Measurements from ENCODE around the gene CHRNE. TPM values are rescaled to one million over a fixed set of nuclear protein-coding genes. Genes with fewer than 3 reads are reported as not detected.
A peak's percentile ranks its signal among the peaks of the same experiment; 100 is the strongest.
"Not testable (repeated sequence)": the region's sequence is repeated elsewhere in the genome, so short reads cannot be mapped to it uniquely, and the experiment has no call there.

Gene CHRNE
- polyA plus RNA-seq, 4 donors = 1.3 to 2.4 (median 1.7) TPM

DNA sequence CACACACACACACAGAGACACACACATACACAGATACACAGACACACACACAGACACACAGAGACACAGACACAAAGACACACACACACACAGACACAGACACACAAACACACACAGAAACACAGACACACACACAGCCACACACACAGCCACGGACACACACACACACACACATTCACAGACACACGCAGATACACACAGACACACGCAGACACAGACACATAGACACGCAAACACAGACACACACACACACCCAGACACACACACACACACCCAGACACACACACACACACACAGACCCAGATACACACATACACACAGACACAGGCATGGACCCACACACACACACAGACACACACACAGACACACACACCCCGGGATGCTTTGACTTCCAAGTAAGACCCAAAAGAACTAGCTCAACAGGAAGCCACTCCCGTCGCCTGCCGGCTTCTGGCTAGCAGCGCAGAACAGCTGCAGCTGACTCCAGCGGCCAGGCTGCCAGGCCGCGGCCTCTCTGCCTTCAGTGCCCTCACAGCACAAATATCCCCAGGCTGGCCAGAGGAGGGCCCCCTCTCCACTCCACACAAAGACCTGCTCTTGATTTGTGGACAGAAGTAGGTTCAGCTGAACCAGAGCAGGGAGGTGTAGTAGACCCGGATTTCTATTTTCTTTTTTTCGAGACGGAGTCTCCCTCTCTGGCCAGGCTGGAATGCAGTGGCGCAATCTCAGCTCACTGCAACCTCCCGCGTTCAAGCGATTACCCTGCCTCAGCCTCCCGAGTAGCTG, 6.0 kb upstream of the CHRNE start:
- peak in 3 of 4 donors; percentile 65 to 78 (median 78) for DNase-seq (ENCODE audit: low read depth in 4 of 4, low spot score in 2 of 4)

DNA sequence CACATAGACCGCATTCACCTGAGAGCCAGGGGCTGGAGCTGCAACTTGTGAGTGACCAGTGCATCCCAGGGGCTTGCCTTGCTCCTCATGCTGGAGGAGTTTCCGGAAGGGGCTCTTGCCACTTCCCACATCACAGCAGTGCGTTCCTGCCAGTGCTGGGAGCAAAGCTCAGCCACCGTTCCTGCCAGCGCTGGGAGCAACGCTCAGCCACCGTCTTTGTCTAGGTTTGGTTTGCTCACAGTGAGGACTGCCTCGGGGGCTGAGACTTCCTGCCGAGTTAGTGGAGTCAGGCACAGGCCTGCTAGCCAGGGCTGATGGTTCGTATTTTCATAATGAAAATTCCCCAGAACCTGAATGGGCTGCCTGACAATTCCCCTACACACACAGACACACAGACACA, 5.4 kb upstream of the CHRNE start:
- DNase-seq (ENCODE audit: low read depth in 4 of 4, low spot score in 2 of 4) = no peak

DNA sequence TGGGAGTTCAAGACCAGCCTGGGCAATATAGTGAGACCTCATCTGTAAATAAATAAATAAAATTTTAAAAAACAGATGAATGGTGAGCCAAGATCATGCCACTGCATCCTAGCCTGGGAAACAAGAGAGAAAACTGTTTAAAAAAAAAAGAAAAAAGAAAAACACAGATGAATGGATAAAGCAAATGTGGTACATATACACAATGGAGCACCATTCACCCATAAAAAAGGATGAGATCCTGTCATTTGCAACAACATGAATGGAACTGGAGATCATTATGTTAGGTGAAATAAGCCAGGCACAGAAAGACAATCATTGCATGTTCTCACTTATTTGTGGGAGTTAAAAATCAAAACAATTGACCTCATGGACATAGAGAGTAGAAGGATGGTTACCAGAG, 3.7 kb upstream of the CHRNE start:
- not testable (repeated sequence) for DNase-seq (ENCODE audit: low read depth in 4 of 4, low spot score in 2 of 4)

DNA sequence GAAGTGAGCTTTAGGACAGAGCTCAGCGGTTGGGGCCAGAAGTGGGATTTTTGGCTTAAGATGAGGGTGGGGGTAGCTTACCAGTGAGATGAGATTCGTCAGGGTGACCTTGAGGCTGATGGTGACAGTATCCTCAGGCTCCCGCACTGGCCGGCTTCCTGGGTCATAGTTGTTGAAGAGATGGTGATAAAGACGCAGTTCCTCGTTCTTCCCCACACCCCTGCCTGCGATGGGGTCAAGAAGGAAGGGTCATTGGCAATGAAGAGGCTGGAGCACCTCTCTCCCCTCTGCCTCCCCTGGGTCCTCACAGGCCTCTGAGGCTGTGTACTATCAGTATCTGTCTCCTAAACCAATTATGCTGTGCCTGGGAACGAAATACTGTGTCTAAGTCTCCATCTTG, 358 bp downstream of the CHRNE start:
- no peak for DNase-seq (ENCODE audit: low read depth in 4 of 4, low spot score in 2 of 4)

DNA sequence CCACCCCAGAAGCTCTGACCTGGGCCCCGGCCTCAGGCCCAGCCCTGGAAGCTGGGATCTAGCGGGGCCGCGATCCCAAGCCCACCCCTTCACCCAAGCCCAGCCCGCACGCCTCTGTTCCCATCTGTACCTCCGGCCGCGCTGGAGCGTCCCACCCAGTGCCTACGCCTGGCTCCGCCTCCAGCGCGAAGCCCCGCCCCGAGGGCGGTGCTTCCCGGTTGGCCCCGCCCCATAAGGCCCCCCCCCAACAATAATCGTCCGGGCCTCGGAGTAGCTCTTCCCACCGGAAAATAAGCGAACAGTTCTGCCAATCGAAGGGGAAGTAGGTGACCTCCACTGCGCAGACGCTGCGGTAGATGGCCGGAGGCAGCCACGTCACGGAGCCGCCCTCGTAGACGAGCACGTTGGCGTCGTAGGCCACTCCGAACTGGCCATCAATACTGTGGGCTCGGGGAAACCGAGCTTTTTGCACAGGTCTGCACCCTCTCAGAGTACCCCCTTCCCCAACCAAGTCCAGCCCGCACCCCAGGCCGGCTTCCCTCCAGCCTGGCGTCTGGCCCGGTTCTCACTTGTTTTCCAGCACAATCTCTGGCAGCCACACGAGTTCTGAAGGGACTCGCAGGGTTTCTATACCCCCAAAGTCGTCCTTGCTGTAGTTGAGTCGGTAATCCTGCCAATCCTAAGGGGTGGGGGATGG, 1.1 kb downstream of the CHRNE start:
- no peak for DNase-seq (ENCODE audit: low read depth in 4 of 4, low spot score in 2 of 4)

DNA sequence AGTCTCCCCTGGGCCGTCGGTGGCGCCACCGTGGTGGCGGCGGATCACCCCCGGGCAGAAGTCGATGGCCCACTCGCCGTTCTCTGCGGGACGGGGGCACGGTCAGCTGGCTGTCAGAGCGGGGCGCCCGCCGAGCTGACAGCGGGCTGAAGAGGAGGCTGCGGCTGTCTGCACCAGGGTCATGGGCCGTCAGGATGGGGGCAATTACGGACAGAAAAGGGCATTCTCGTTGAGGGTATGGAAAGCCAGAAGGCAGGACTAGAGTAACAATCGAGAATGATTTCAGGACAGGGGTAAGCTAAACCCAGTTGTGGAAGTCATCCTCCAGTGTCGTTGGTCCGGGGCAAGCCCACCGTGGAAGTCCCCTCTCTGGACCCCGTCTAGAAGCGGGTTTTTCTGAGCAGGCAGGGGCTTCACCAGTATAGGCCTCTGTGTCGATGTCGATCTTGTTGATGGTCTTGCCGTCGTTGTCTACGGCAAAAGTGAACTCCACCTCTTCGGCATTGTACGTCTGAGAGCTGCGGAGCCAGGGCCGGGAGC, 1.7 kb downstream of the CHRNE start:
- no peak for DNase-seq (ENCODE audit: low read depth in 4 of 4, low spot score in 2 of 4)

DNA sequence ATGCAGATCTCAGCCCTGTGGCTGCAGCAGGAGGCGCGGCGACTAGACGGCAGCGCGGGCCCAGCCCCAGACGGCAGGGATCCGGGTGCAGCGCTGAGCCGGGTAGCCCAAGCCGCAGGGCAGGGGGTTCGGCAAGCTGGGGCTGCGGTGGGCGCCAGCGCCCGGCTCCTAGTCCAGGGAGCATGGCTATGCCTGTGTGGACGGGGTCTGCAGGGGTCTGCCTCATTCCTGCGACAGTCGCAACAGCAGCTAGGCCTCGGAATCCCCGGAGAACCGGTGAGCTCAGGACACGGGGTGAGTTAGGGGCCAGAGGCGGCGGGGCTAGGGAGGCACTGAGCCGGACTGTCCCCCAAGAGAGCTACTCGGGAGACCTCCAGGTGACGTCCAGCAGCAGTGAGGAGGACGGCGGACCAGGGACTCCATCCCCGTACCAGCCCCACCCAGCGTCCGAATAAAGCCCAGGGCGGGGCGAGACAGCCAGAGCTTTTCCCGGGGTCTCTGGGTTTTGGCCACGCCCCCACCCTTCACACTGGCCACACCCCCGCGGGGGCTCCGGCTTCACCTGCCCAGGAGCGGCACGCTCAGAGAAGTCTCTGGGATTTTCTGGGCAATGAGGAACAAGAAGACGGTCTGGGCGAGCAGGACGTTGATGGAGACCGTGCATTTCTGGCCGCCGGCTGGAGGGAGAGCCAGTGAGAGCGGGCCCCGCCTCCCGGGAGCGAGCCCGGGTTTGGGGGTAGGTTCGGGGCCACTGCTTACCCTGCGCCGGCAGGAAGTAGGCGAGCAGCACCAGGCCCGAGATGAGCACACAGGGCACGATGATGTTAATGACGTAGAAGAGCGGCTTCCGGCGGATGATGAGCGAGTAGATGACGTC, 2.4 kb downstream of the CHRNE start:
- DNase-seq (ENCODE audit: low read depth in 4 of 4, low spot score in 2 of 4) = no peak

DNA sequence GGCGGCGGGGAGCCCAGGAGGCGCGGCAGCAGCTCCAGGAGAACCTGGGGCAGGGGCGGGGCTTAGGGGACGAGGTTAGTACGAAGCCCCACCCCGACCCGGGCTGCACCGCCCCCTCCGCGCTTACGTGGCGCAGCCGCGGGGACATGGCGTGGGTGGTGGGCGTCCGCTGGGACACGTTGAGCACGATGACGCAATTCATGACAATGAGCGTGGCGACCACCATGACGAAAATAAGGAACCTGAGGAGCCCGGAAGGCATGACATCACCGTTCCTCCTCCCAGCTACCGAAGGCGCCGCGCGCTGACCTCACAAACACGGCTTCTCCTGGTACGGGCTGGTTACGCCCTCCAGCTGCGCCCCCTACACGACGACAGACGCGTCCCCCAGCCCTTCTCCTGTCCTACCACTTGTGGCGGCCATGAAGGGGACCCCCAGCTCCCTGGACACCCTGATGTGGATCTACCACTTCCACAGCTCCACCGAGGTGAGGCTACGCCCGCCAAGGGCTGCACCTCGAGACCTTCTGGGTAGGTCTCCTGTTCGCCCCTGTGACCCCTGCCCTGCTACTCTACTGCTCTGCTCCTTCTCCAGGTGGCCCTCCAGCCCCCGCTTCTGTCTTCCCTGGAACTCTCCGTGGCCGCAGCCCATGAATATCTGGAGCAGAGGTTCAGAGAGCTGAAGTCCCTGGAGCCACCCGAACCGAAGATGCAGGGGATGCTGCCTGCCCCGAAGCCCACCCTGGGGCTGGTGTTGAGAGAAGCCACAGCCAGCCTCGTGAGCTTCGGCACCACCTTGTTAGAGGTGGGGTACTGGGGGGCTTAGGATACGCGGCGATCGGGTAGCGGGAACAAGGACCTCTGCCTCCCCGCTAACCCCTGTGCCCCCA, 3.3 kb downstream of the CHRNE start, which contains the start of gene C17orf107:
TSS of gene C17orf107 (plus strand) at position 196 of the 890 bp plus-strand sequence. CDS start at position 423, 227 bp downstream.
- DNase-seq (ENCODE audit: low read depth in 4 of 4, low spot score in 2 of 4) = peak in 1 of 4 donors; percentile 63

DNA sequence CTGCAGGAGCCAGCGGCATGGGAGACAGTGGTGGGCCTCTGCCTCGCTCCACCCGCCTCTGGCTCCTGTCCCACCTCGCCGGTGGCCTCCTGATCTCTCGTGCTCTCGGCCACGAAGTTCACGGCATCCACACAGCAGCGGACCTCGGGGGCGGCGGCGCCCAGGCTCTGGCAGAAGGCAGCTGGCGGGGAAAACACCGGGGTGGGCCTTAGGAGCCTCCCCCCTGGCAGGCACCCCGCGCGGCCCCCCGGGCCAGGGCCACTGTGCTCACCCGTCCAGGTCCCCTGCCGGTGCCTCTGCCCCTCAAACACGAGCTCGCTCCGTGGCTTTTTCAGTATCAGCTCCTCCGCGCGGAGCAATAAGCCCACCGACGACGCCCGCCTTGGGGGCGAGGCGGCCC, 4.0 kb downstream of the CHRNE start:
- DNase-seq (ENCODE audit: low read depth in 4 of 4, low spot score in 2 of 4) = no peak

DNA sequence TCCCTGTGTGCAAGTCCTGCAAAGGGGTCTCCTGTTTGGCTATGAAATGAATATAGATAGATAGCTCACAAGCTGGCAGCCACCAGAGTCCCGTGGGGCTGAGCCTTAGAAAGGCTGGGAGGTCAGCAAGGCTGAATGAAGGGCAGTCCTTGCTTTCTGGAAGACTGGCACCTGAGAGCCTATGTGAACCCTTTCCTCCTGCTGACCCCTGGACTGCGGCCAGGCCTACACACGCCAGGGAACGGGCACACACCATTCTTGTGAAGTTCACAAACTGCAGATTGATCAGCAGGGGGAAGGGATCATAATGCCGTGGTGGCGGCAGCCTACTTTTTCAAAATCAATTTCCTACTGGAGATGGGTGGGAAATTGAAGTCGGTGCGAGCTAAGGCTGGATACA, 4.5 kb downstream of the CHRNE start:
- DNase-seq (ENCODE audit: low read depth in 4 of 4, low spot score in 2 of 4) = no peak

DNA sequence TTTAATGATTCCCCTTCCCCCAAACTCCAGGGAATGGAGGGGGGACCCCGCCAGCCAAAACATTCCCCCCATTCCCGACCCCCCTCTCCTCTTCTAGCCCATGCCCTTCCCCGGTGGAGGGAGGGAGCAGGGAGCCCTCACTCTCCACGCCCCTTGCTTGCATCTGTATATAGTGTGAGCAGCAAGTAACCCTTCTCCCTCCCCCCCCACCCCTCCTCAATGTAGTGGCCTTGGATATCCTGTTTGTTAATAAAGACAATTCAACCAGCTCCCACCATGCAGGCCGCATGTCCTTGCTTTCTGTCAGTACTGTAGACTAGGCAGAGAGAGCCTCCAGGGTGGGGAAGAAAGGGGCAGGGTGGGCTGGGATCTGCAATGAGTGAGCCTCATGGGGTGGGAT, 5.1 kb downstream of the CHRNE start:
- DNase-seq (ENCODE audit: low read depth in 4 of 4, low spot score in 2 of 4) = no peak

DNA sequence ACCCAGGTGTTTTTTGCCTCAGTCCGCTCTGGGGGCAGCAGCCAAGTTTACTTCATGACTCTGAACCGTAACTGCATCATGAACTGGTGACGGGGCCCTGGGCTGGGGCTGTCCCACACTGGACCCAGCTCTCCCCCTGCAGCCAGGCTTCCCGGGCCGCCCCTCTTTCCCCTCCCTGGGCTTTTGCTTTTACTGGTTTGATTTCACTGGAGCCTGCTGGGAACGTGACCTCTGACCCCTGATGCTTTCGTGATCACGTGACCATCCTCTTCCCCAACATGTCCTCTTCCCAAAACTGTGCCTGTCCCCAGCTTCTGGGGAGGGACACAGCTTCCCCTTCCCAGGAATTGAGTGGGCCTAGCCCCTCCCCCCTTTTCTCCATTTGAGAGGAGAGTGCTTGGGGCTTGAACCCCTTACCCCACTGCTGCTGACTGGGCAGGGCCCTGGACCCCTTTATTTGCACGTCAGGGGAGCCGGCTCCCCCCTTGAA, 5.7 kb downstream of the CHRNE start:
- no peak for DNase-seq (ENCODE audit: low read depth in 4 of 4, low spot score in 2 of 4)

DNA sequence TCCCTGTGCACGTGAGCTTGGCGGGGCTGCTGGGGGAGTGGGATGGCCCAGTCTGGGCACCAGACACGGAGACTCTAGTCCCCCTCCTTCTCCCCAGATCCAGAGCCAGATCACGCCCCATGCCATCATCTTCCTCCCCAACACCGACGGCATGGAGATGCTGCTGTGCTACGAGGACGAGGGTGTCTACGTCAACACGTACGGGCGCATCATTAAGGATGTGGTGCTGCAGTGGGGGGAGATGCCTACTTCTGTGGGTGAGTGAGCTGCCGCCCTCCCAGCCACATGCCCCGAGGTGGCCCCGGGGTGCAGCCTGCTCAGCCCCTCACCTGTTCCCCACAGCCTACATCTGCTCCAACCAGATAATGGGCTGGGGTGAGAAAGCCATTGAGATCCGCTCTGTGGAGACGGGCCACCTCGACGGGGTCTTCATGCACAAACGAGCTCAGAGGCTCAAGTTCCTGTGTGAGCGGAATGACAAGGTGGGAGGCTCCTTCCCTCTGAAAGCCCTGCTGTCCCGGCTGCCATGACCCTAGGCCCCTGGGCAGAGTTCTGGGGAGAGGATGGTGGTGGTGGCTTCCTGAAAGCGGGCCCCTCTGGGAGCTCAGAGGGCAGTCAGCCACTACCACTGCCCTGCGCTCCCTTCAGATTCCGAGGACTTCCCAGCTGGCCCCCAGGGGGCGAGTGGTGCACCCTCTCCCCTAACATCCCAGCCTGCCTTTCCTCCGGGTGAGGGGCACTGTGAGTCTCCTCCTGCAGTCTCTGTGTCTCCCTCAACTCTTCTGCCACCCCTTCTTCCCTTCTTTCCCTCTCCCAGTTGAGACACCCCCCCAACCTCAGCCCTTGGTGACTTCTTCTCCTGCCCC, 6.3 kb downstream of the CHRNE start:
- DNase-seq (ENCODE audit: low read depth in 4 of 4, low spot score in 2 of 4) = no peak

DNA sequence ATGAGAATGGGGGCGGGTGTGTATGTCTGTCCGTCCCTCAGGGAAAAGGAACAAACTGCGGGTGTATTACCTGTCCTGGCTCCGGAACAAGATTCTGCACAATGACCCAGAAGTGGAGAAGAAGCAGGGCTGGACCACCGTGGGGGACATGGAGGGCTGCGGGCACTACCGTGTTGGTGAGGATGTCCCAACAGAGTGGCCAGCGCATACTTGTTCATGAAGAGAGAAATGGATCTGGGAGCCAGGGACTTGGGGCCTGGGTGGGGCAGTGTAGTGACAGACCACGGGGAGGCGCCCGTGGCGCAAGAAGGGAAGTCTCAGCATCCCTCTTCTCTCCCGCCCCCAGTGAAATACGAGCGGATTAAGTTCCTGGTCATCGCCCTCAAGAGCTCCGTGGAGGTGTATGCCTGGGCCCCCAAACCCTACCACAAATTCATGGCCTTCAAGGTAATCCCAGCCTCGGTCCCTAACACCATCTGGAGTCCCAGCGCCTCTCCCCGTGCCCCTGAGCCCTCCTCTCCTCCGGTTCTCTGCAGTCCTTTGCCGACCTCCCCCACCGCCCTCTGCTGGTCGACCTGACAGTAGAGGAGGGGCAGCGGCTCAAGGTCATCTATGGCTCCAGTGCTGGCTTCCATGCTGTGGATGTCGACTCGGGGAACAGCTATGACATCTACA, 7.1 kb downstream of the CHRNE start:
- DNase-seq (ENCODE audit: low read depth in 4 of 4, low spot score in 2 of 4) = no peak

DNA sequence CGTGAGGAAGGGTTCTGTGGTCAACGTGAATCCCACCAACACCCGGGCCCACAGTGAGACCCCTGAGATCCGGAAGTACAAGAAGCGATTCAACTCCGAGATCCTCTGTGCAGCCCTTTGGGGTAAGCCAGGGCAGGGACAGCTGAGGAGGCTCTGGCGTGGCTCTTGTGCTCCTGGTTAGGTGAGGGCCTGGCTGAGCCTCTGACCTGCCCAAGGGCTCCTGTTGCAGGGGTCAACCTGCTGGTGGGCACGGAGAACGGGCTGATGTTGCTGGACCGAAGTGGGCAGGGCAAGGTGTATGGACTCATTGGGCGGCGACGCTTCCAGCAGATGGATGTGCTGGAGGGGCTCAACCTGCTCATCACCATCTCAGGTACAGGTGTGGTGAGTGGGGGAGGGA, 7.8 kb downstream of the CHRNE start:
- no peak for DNase-seq (ENCODE audit: low read depth in 4 of 4, low spot score in 2 of 4)

DNA sequence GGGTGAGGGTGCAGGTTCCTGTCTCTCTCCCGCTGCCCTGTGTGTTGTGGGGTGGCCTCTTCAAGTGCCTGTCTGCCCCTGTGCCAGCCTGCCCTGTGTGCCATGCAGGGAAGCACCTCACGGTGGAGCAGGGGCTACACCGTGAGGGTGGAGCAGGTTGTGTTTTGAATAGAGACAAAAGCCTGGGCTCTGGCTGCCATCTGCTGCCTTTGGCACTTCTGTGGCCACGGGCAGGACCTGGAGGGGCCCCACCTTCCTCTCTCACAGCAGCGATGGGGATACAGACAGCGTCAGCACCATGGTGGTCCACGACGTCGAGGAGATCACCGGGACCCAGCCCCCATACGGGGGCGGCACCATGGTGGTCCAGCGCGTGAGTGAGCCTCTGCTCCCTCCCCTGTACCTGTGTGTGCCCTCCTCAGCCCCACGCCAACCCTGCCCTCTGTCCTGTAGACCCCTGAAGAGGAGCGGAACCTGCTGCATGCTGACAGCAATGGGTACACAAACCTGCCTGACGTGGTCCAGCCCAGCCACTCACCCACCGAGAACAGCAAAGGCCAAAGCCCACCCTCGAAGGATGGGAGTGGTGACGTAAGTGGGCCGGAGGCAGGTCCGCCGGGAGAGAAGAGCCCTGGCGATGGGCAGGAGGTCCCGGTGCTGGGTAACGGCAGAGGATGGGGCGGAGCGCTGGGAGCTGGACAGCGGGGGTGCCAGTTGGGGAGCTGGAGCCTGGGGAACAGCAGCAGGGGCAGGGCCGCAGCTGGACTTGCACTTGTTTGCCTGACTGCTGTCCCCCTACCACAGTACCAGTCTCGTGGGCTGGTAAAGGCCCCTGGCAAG, 9.0 kb downstream of the CHRNE start:
- no peak for DNase-seq (ENCODE audit: low read depth in 4 of 4, low spot score in 2 of 4)

DNA sequence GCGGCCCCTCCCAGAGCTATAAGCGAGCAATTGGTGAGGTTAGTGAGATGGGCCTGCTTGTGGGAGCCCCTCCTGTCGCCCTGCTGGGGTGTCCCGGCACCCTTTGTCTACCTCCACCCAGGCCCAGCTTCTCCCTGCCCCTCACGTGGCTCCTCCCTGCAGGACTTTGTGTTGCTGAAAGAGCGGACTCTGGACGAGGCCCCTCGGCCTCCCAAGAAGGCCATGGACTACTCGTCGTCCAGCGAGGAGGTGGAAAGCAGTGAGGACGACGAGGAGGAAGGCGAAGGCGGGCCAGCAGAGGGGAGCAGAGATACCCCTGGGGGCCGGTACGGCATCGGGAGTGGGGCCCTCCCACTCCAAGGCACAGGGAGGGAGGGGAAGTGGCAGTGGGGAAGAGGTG, 9.6 kb downstream of the CHRNE start:
- DNase-seq (ENCODE audit: low read depth in 4 of 4, low spot score in 2 of 4) = no peak

Data from left renal cortex interstitium (tissue), 4 donors.